HepG2 (cell line): Measurements from ENCODE around the gene MLLT10. TPM values are rescaled to one million over a fixed set of nuclear protein-coding genes. Genes with fewer than 3 reads are reported as not detected.

Experiments used
- ADNP ChIP-seq: sonication (generic); formaldehyde crosslinking; IDR thresholded peaks from 2 replicates; pipeline ENCODE4 v1.4.0; 2020; ENCODE audit warnings: missing genetic modification reagents
- ETV5 ChIP-seq: IDR thresholded peaks from 2 replicates; pipeline ENCODE4 v1.6.1; 2018; ENCODE audit warnings: missing biosample characterization, missing genetic modification reagents, inconsistent platforms, borderline replicate concordance
- HNRNPH1 ChIP-seq: fragments of 200-400 bp; formaldehyde crosslinking; optimal IDR thresholded peaks from 2 replicates; pipeline ENCODE3; 2017; ENCODE audit warnings: mild to moderate bottlenecking, low read depth, low read length
- KDM5A ChIP-seq: fragments of 200-600 bp; sonication (generic); IDR thresholded peaks from 2 replicates; pipeline ENCODE4 v1.7.0; 2018; ENCODE audit warnings: antibody characterized with exemption, mild to moderate bottlenecking, low read length, borderline replicate concordance
- KLF15 ChIP-seq: sonication (generic); formaldehyde crosslinking; IDR thresholded peaks from 2 replicates; pipeline ENCODE4 v1.8.1; 2023; ENCODE audit warnings: borderline replicate concordance, mild to moderate bottlenecking, inconsistent platforms, missing genetic modification reagents, mixed read lengths
- MEF2D ChIP-seq: sonication (generic); formaldehyde crosslinking; IDR thresholded peaks from 2 replicates; pipeline ENCODE4 v1.5.1; 2020; ENCODE audit warnings: mild to moderate bottlenecking, missing genetic modification reagents
- MTERF4 ChIP-seq: sonication (generic); formaldehyde crosslinking; IDR thresholded peaks from 2 replicates; pipeline ENCODE4 v1.8.0; 2023; ENCODE audit warnings: mild to moderate bottlenecking, missing genetic modification reagents
- MTF1 ChIP-seq: sonication (generic); formaldehyde crosslinking; IDR thresholded peaks from 2 replicates; pipeline ENCODE4 v1.5.0; 2020; ENCODE audit warnings: missing genetic modification reagents
- PLSCR1 ChIP-seq: sonication (generic); formaldehyde crosslinking; IDR thresholded peaks from 2 replicates; pipeline ENCODE4 v1.5.0; 2020; ENCODE audit warnings: missing genetic modification reagents, mild to moderate bottlenecking, borderline replicate concordance
- SP1 ChIP-seq, 2 experiments: fragments of 450-650 bp in 1 of 2; sonication (generic) in 1 of 2; formaldehyde crosslinking in 1 of 2; IDR thresholded peaks; 2 replicates each; pipeline versions ENCODE4 v1.4.0 to v1.6.1; 2016 to 2020; ENCODE audit warnings: missing genetic modification reagents in 1 of 2
- TBX2 ChIP-seq: sonication (generic); formaldehyde crosslinking; IDR thresholded peaks from 2 replicates; pipeline ENCODE4 v1.5.0; 2020; ENCODE audit warnings: missing genetic modification reagents, mild to moderate bottlenecking, borderline replicate concordance
- ZNF253 ChIP-seq: sonication (generic); formaldehyde crosslinking; IDR thresholded peaks from 2 replicates; pipeline ENCODE4 v1.8.0; 2022; ENCODE audit warnings: mild to moderate bottlenecking, missing genetic modification reagents, borderline replicate concordance
- ZNF33B ChIP-seq: sonication (generic); formaldehyde crosslinking; IDR thresholded peaks from 2 replicates; pipeline ENCODE4 v1.5.1; 2020; ENCODE audit warnings: mild to moderate bottlenecking, missing genetic modification reagents
- ZNF382 ChIP-seq: sonication (generic); formaldehyde crosslinking; IDR thresholded peaks from 2 replicates; pipeline ENCODE4 v1.5.0; 2020; ENCODE audit warnings: missing genetic modification reagents, mild to moderate bottlenecking, borderline replicate concordance
- ZNF446 ChIP-seq: sonication (generic); formaldehyde crosslinking; IDR thresholded peaks from 2 replicates; pipeline ENCODE4 v1.5.0; 2020; ENCODE audit warnings: mild to moderate bottlenecking, missing genetic modification reagents
- ZSCAN9 ChIP-seq: IDR thresholded peaks from 2 replicates; pipeline ENCODE4 v1.6.1; 2016; ENCODE audit warnings: borderline replicate concordance
- polyA plus RNA-seq, 8 experiments: library from polyadenylated mRNA; depleted of rRNA in 3 of 8; stranded (reverse) in 7 of 8; unstranded in 1 of 8; fragments of >200 nt; fragmentation: Illumina TruSeq in 4 of 8; extraction: Trizol in 4 of 8; gene quantifications; 2 replicates each; pipeline versions ENCODE4 v1.2.1 to v1.2.3, GENCODE V29; 2011 to 2016; ENCODE audit warnings: low read depth in 4 of 8, missing spikeins in 1 of 8, mixed read lengths in 1 of 8; ENCODE audit not compliant: insufficient read depth in 1 of 8
- total RNA-seq, 5 experiments: library from RNA; depleted of rRNA; stranded (reverse); fragments of >200 nt; fragmentation: Illumina TruSeq; extraction: Trizol; gene quantifications; 2 replicates each; pipeline ENCODE4 v1.2.3, GENCODE V29; 2016; ENCODE audit warnings: low read depth in 1 of 5
- TF ChIP-seq, protein P1 (sequence below): sonication (generic); formaldehyde crosslinking; IDR thresholded peaks from one replicate; pipeline ENCODE4 v1.5.1; 2020; ENCODE audit warnings: mild to moderate bottlenecking, missing genetic modification reagents; ENCODE audit errors: not compliant biosample characterization
- TF ChIP-seq, protein P2 (sequence below): IDR thresholded peaks from 2 replicates; pipeline ENCODE4 v1.6.1; 2012; ENCODE audit warnings: low read depth, low read length, improper control_type of control experiment

MLLT10 gene
- total and polyA plus RNA-seq, 2 of the 13 experiments (the other 11 are each of a cell fraction or from before 2014, with no cell fraction given): 51.3 to 84.1 TPM

GRCh38 chr10:21505711-21506278 is 28.2 kb upstream of the MLLT10 start (continued):
- TF ChIP-seq, protein P1, sequence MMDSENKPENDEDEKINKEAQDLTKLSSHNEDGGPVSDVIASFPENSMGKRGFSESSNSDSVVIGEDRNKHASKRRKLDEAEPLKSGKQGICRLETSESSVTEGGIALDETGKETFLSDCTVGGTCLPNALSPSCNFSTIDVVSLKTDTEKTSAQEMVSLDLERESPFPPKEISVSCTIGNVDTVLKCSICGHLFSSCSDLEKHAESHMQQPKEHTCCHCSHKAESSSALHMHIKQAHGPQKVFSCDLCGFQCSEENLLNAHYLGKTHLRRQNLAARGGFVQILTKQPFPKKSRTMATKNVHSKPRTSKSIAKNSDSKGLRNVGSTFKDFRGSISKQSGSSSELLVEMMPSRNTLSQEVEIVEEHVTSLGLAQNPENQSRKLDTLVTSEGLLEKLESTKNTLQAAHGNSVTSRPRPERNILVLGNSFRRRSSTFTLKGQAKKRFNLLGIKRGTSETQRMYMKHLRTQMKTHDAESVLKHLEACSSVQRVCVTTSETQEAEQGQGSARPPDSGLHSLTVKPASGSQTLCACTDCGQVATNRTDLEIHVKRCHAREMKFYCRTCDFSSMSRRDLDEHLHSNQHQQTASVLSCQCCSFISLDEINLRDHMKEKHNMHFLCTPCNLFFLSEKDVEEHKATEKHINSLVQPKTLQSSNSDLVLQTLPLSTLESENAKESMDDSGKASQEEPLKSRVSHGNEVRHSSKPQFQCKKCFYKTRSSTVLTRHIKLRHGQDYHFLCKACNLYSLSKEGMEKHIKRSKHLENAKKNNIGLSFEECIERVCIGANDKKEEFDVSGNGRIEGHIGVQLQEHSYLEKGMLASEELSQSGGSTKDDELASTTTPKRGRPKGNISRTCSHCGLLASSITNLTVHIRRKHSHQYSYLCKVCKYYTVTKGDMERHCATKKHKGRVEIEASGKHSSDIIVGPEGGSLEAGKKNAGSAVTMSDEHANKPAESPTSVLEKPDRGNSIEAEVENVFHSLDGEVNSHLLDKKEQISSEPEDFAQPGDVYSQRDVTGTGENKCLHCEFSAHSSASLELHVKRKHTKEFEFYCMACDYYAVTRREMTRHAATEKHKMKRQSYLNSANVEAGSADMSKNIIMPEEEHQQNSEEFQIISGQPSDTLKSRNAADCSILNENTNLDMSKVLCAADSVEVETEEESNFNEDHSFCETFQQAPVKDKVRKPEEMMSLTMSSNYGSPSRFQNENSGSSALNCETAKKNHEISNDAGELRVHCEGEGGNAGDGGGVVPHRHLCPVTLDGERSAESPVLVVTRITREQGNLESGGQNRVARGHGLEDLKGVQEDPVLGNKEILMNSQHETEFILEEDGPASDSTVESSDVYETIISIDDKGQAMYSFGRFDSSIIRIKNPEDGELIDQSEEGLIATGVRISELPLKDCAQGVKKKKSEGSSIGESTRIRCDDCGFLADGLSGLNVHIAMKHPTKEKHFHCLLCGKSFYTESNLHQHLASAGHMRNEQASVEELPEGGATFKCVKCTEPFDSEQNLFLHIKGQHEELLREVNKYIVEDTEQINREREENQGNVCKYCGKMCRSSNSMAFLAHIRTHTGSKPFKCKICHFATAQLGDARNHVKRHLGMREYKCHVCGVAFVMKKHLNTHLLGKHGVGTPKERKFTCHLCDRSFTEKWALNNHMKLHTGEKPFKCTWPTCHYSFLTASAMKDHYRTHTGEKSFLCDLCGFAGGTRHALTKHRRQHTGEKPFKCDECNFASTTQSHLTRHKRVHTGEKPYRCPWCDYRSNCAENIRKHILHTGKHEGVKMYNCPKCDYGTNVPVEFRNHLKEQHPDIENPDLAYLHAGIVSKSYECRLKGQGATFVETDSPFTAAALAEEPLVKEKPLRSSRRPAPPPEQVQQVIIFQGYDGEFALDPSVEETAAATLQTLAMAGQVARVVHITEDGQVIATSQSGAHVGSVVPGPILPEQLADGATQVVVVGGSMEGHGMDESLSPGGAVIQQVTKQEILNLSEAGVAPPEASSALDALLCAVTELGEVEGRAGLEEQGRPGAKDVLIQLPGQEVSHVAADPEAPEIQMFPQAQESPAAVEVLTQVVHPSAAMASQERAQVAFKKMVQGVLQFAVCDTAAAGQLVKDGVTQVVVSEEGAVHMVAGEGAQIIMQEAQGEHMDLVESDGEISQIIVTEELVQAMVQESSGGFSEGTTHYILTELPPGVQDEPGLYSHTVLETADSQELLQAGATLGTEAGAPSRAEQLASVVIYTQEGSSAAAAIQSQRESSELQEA (CRISPR knock-in tag): no peak
- 0 out of 2 replicates have a peak, but pooled peaks have one; percentile 47 for TF ChIP-seq ZNF33B (CRISPR knock-in tag)
- TF ChIP-seq PLSCR1 (CRISPR knock-in tag): no peak
- TF ChIP-seq MTERF4 (CRISPR knock-in tag): peak; percentile 93
- TF ChIP-seq SP1 (IDR thresholded peaks at IDR 0.05): no peak
- TF ChIP-seq SP1 (CRISPR knock-in tag; IDR thresholded peaks at IDR 0.05): no peak
- TF ChIP-seq ZNF382 (CRISPR knock-in tag): no peak
- no peak for TF ChIP-seq MTF1 (CRISPR knock-in tag)
- TF ChIP-seq KLF15: no peak
- TF ChIP-seq TBX2: peak; percentile 99
- peak; percentile 99 for TF ChIP-seq MEF2D (CRISPR knock-in tag)
- TF ChIP-seq ZSCAN9 (CRISPR knock-in tag): peak; percentile 95
- no peak for TF ChIP-seq ZNF253
- TF ChIP-seq, protein P2, sequence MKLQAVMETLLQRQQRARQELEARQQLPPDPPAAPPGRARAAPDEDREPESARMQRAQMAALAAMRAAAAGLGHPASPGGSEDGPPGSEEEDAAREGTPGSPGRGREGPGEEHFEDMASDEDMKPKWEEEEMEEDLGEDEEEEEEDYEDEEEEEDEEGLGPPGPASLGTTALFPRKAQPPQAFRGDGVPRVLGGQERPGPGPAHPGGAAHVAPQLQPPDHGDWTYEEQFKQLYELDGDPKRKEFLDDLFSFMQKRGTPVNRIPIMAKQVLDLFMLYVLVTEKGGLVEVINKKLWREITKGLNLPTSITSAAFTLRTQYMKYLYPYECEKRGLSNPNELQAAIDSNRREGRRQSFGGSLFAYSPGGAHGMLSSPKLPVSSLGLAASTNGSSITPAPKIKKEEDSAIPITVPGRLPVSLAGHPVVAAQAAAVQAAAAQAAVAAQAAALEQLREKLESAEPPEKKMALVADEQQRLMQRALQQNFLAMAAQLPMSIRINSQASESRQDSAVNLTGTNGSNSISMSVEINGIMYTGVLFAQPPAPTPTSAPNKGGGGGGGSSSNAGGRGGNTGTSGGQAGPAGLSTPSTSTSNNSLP: peak; percentile 49; the same call in 1 of the 2 replicates
- TF ChIP-seq HNRNPH1: no peak
- TF ChIP-seq ZNF446: no peak
- TF ChIP-seq KDM5A: no peak; the same call in 1 of the 2 replicates
- no peak for TF ChIP-seq ADNP
- TF ChIP-seq ETV5: peak; percentile 84; the same call in 1 of the 2 replicates
